OCI-LY7 (cell line): Measurements from ENCODE around the gene TRPM8. TPM values are rescaled to one million over a fixed set of nuclear protein-coding genes. Genes with fewer than 3 reads are reported as not detected.

Experiments
- total RNA-seq, 2 experiments: library from RNA; depleted of rRNA in 1 of 2; stranded (reverse); fragments of >200 nt in 1 of 2; shearing (Covaris generic) in 1 of 2; gene quantifications; 2 replicates each; pipeline ENCODE4 v1.2.3, GENCODE V29; 2014 to 2022

TRPM8 gene
- total RNA-seq, 2 experiments from 2014 or later = not detected

Other genes with a start within 250 kb of the TRPM8 start
- gene UGT1A9, start 245.5 kb upstream of the TRPM8 start, total RNA-seq (2014; rRNA removed; shearing (Covaris generic)) = not detected in 2 replicates
- gene UGT1A9, start 245.5 kb upstream of the TRPM8 start, total RNA-seq (2022) = not detected in 2 replicates
- not detected in 2 replicates for gene UGT1A7, start 235.5 kb upstream of the TRPM8 start, total RNA-seq (2014; rRNA removed; shearing (Covaris generic))
- gene UGT1A7, start 235.5 kb upstream of the TRPM8 start, total RNA-seq (2022) = not detected in 2 replicates
- not detected in 2 replicates for gene UGT1A6, start 224.5 kb upstream of the TRPM8 start, total RNA-seq (2014; rRNA removed; shearing (Covaris generic))
- not detected in 2 replicates for gene UGT1A6, start 224.5 kb upstream of the TRPM8 start, total RNA-seq (2022)
- gene UGT1A5, start 204.5 kb upstream of the TRPM8 start, total RNA-seq (2014; rRNA removed; shearing (Covaris generic)) = not detected in 2 replicates
- not detected in 2 replicates for gene UGT1A5, start 204.5 kb upstream of the TRPM8 start, total RNA-seq (2022)
- not detected in 2 replicates for gene UGT1A4, start 198.6 kb upstream of the TRPM8 start, total RNA-seq (2014; rRNA removed; shearing (Covaris generic))
- gene UGT1A4, start 198.6 kb upstream of the TRPM8 start, total RNA-seq (2022) = not detected in 2 replicates
- gene UGT1A3, start 188.3 kb upstream of the TRPM8 start, total RNA-seq (2014; rRNA removed; shearing (Covaris generic)) = not detected in 2 replicates
- gene UGT1A3, start 188.3 kb upstream of the TRPM8 start, total RNA-seq (2022) = not detected in 2 replicates
- gene UGT1A1, start 157.1 kb upstream of the TRPM8 start, total RNA-seq (2014; rRNA removed; shearing (Covaris generic)) = not detected in 2 replicates
- not detected in 2 replicates for gene UGT1A1, start 157.1 kb upstream of the TRPM8 start, total RNA-seq (2022)
- gene MROH2A, start 139.0 kb upstream of the TRPM8 start, total RNA-seq (2014; rRNA removed; shearing (Covaris generic)) = not detected in 2 replicates
- gene MROH2A, start 139.0 kb upstream of the TRPM8 start, total RNA-seq (2022) = not detected in 2 replicates
- 79.9 and 94.3 TPM in 2 replicates for gene HJURP, start 62.8 kb upstream of the TRPM8 start, total RNA-seq (2014; rRNA removed; shearing (Covaris generic))
- 122 and 135 TPM in 2 replicates for gene HJURP, start 62.8 kb upstream of the TRPM8 start, total RNA-seq (2022)
- gene SPP2, start 133.3 kb downstream of the TRPM8 start, total RNA-seq (2014; rRNA removed; shearing (Covaris generic)) = not detected in 2 replicates
- gene SPP2, start 133.3 kb downstream of the TRPM8 start, total RNA-seq (2022) = not detected in 2 replicates